Esophagus muscularis mucosa (tissue), 4 donors: ENCODE results near the gene TNMD. TPM values are rescaled to one million over a fixed set of nuclear protein-coding genes. Genes with fewer than 3 reads are reported as not detected.
A peak's percentile ranks its signal among the peaks of the same experiment; 100 is the strongest.

Source experiments
- DNase-seq: peaks from one replicate; pipeline ENCODE4 v3.0.0-alpha.2; 2017; ENCODE audit errors: extremely low spot score
- H3K27ac ChIP-seq, 4 donors: fragments of 200-600 bp; sonication (generic); replicated peaks in 1 of 4; 1 replicate in 3 of 4; 2 replicates in 1 of 4; pipeline ENCODE4 v1.5.1; 2016 to 2019; ENCODE audit warnings: mild to moderate bottlenecking in 1 of 4
- H3K27me3 ChIP-seq, 4 donors: fragments of 200-600 bp; sonication (generic); one replicate each; pipeline versions ENCODE4 v1.5.1 to v1.6.0; 2016 to 2019
- H3K36me3 ChIP-seq, 4 donors: fragments of 200-600 bp; sonication (generic); one replicate each; pipeline ENCODE4 v1.5.1; 2016 to 2019
- H3K4me1 ChIP-seq, 4 donors: fragments of 200-600 bp; sonication (generic); one replicate each; pipeline ENCODE4 v1.5.1; 2016 to 2019
- H3K4me3 ChIP-seq, 4 donors: fragments of 200-600 bp; sonication (generic); 1 replicate in 2 of 4; 2 replicates in 2 of 4; pipeline ENCODE4 v1.5.1; 2016 to 2019; ENCODE audit warnings: mild to moderate bottlenecking in 4 of 4, moderate library complexity in 1 of 4
- H3K9me3 ChIP-seq, 4 donors: fragments of 200-600 bp; sonication (generic); 1 replicate in 3 of 4; 2 replicates in 1 of 4; pipeline ENCODE4 v1.5.1; 2016 to 2019
- CTCF ChIP-seq, 3 experiments: fragments of 200-600 bp in 2 of 3; fragments of 450-650 bp in 1 of 3; sonication (generic) in 2 of 3; IDR thresholded peaks; one replicate each; pipeline ENCODE4 v1.5.1; 2017 to 2019; ENCODE audit warnings: antibody characterized with exemption in 3 of 3, mild to moderate bottlenecking in 2 of 3, moderate library complexity in 1 of 3
- EP300 ChIP-seq: sonication (generic); formaldehyde crosslinking; IDR thresholded peaks from one replicate; pipeline ENCODE4 v1.6.1; 2017; ENCODE audit warnings: antibody characterized with exemption
- POLR2A ChIP-seq: fragments of 450-650 bp; IDR thresholded peaks from one replicate; pipeline ENCODE4 v1.6.1; 2017; ENCODE audit warnings: antibody characterized with exemption, moderate library complexity, mild to moderate bottlenecking, low read depth
- POLR2AphosphoS5 ChIP-seq, 2 donors: sonication (generic); formaldehyde crosslinking; IDR thresholded peaks; one replicate each; pipeline ENCODE4 v1.6.1; 2017; ENCODE audit warnings: antibody characterized with exemption in 2 of 2
- WGBS: methylation state at CpG from one replicate; pipeline ENCODE4 v1.1.5; 2018; 5-methylcytosine and 5-hydroxymethylcytosine counted together
- intact Hi-C: fragments of 100-400 bp; cut with DNase I; formaldehyde crosslinking; loops from one replicate; pipeline ENCODE4 v1.15.1; 2023
- total RNA-seq, 4 donors: library from RNA; depleted of rRNA; stranded (reverse); fragments of >200 nt; gene quantifications; one replicate each; pipeline versions ENCODE4 v1.1.0 to v1.2.1, GENCODE V29; 2016

TNMD gene
- total RNA-seq, 4 donors from 2014 or later: 0.33 to 0.58 TPM; not detected in 2

- WGBS: 37% methylated on average over 28 of the region's 51 CpGs
- no peaks in the 10 kb centered on the region for H3K27me3 ChIP-seq
- H3K4me3 ChIP-seq: peak within 1 kb of the TSS; percentile 57 to 63 (median 60)
- DNase-seq: peak; percentile 92
- H3K27ac ChIP-seq: peak within 1 kb of the TSS; percentile 56 to 68 (median 65)
- peaks cover 0 to 8% (median 0%) of the 10 kb centered on the region in 4 donors for H3K36me3 ChIP-seq
- H3K9me3 ChIP-seq: no peaks in the 10 kb centered on the region
- peak in 1 of 2 donors; percentile 52 for TF ChIP-seq POLR2AphosphoS5 (IDR thresholded peaks at IDR 0.05)
- TF ChIP-seq EP300: no peak
- peak; percentile 44 to 51 (median 50) for TF ChIP-seq CTCF (IDR thresholded peaks at IDR 0.05)
- H3K4me1 ChIP-seq: peaks cover 0 to 4% (median 0%) of the 10 kb centered on the region in 4 donors
- intact Hi-C loops: loop anchor here (5.0 kb wide), 1 partner anchor 124 kb away; no protein-coding TSS in a partner anchor
Observed at GRCh38 chrX:100636321-100636991, 51.7 kb downstream of the TNMD start, which contains the start of gene TSPAN6. Gene TSPAN6 (minus strand): TSS chrX:100636806. CDS start chrX:100636694, 112 bp downstream.

DNA sequence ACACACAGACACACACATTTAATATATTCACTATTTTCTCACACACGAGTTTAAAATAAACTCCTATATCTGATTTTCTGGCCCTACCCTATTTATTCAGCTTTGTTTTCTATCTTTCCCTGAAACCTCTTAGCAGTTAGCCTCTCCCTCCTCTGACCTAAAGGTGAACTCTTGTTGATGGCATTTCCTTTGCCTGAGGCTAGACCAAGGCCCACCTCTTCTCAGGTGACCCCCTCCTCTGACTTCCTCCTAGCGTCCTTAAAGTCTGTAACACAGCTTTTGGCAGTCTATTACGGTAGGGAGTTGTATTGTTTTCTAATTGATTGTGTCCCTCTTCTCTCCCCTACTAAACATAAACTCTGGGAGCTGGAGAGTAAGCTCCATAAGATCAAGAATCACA is 57.6 kb downstream of the TNMD start:
- Histone ChIP-seq H3K36me3 (no peaks in the 10 kb centered on the region), H3K9me3 (no peaks in the 10 kb centered on the region), H3K4me1 (peaks cover 0 to 13% (median 7%) of the 10 kb centered on the region in 4 donors), H3K4me3 (no peak overlapping the region), H3K27me3 (no peaks in the 10 kb centered on the region), H3K27ac (no peak overlapping the region)
- TF ChIP-seq CTCF (IDR thresholded peaks at IDR 0.05) (no peak), EP300 (no peak), POLR2A (no peak), POLR2AphosphoS5 (IDR thresholded peaks at IDR 0.05) (no peak)
- DNase-seq: no peak
- 60% methylated on average over 3 of the region's 3 CpGs for WGBS
- intact Hi-C loops: no loop called here

DNA sequence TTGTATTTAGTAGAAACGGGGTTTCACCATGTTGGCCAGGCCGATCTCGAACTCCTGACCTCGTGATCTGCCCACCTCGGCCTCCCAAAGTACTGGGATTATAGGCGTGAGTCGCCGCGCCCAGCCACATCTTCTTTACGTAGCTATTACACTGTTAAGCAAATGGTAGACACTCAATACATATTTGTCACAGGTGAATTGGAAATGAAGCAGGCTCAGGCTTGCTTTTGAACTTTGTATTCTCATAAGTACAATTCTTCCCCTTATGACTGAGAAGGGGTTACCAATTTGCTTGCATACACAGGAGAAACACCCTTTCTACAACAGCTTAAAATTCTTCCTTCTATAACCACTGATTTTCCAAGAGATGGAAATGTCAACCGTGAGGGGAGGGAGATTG is 58.5 kb downstream of the TNMD start:
- intact Hi-C loops: no loop called here
- H3K36me3 ChIP-seq: no peaks in the 10 kb centered on the region
- H3K4me1 ChIP-seq: peaks cover 0 to 20% (median 7%) of the 10 kb centered on the region in 4 donors
- no peaks in the 10 kb centered on the region for H3K27me3 ChIP-seq
- peak overlapping the region in 3 of 4 donors; percentile 50 to 61 (median 57) for H3K27ac ChIP-seq
- TF ChIP-seq EP300: no peak
- TF ChIP-seq POLR2AphosphoS5 (IDR thresholded peaks at IDR 0.05): no peak
- no peaks in the 10 kb centered on the region for H3K9me3 ChIP-seq
- no peak for DNase-seq
- no peak overlapping the region for H3K4me3 ChIP-seq
- WGBS: 76% methylated on average over 11 of the region's 11 CpGs

- Histone ChIP-seq H3K4me3 (peak within 1 kb of the TSS; percentile 34 to 52 (median 39)), H3K4me1 (peaks cover 0 to 22% (median 7%) of the 10 kb centered on the region in 4 donors), H3K36me3 (no peaks in the 10 kb centered on the region), H3K27me3 (no peaks in the 10 kb centered on the region), H3K9me3 (no peaks in the 10 kb centered on the region), H3K27ac (peak within 1 kb of the TSS; percentile 61 to 77 (median 62))
- 38% methylated on average over 11 of the region's 11 CpGs for WGBS
- intact Hi-C loops: no loop called here
- no peak for DNase-seq
- TF ChIP-seq CTCF (IDR thresholded peaks at IDR 0.05) (no peak), POLR2AphosphoS5 (IDR thresholded peaks at IDR 0.05) (peak; percentile 52 to 86)
Observed at GRCh38 chrX:100643956-100644860, 59.5 kb downstream of the TNMD start, which contains the start of gene SRPX2. Gene SRPX2 (plus strand): TSS chrX:100644199. CDS start chrX:100646323, 2,124 bp downstream.

DNA sequence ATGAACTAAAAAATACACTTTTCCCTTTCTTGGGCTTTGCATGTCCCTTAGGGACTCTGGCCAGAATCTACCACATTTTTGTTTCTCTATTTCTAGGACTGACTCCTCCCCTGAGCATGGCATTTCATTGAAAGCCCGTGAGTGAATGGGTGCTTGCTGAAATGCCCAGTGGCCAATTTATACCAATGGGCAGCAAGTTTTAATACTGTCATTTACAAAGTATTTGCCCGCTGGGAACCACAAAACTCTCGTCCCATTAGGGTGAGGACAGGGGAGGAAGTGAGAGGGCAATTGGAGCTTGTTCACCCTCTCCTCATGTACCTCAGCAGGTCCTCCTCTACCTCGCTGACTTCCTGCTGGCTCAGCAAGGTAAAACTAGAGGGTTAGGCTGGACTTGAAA is 60.4 kb downstream of the TNMD start:
- Histone ChIP-seq H3K36me3 (no peaks in the 10 kb centered on the region), H3K27ac (peak overlapping the region; percentile 61 to 77 (median 68)), H3K9me3 (no peaks in the 10 kb centered on the region), H3K4me1 (peaks cover 0 to 23% (median 7%) of the 10 kb centered on the region in 4 donors), H3K27me3 (no peaks in the 10 kb centered on the region), H3K4me3 (peak overlapping the region; percentile 34 to 52 (median 39))
- intact Hi-C loops: no loop called here
- WGBS: 66% methylated on average over 4 of the region's 4 CpGs
- DNase-seq: no peak
- TF ChIP-seq POLR2AphosphoS5 (IDR thresholded peaks at IDR 0.05) (no peak), EP300 (no peak), POLR2A (no peak), CTCF (IDR thresholded peaks at IDR 0.05) (no peak)
